Measurements from ENCODE around the gene TNFRSF18.

DNA sequence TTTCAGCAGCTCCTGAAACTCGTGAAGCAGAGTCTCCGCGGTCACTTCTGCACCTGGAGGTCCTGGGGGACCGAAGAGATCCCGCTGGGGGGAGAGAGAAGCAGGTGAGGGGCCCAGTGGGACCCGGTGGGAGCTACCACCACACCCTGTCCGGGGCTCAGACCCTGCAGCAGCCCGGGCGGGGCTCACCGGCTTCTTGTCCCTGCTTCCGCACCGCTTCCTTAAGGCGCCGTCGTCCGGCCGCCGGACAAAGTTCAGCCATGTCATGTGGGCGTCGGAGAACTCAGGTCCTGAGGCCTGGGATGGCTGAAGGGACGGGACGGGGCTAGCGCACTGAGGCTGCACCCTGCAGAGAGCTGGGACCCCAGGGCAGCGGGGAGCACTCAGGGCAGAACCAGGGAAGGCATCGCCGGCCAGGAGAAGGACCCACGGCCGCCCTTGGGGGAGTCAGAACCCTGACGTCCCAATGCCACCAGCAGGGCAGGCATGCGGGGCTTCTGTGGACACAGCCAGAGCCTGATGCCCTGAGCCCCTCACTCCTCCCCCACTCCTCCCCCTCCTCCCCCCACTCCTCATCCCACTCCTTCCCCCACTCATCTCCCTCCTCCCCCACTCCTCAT is 37.9 kb upstream of the TNFRSF18 start:
- TF ChIP-seq, protein P1, sequence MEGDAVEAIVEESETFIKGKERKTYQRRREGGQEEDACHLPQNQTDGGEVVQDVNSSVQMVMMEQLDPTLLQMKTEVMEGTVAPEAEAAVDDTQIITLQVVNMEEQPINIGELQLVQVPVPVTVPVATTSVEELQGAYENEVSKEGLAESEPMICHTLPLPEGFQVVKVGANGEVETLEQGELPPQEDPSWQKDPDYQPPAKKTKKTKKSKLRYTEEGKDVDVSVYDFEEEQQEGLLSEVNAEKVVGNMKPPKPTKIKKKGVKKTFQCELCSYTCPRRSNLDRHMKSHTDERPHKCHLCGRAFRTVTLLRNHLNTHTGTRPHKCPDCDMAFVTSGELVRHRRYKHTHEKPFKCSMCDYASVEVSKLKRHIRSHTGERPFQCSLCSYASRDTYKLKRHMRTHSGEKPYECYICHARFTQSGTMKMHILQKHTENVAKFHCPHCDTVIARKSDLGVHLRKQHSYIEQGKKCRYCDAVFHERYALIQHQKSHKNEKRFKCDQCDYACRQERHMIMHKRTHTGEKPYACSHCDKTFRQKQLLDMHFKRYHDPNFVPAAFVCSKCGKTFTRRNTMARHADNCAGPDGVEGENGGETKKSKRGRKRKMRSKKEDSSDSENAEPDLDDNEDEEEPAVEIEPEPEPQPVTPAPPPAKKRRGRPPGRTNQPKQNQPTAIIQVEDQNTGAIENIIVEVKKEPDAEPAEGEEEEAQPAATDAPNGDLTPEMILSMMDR (conservative IDR thresholded peaks at IDR 0.05; ENCODE audit: low read depth in 2 of 2), result no peak
- TF ChIP-seq, protein P2, sequence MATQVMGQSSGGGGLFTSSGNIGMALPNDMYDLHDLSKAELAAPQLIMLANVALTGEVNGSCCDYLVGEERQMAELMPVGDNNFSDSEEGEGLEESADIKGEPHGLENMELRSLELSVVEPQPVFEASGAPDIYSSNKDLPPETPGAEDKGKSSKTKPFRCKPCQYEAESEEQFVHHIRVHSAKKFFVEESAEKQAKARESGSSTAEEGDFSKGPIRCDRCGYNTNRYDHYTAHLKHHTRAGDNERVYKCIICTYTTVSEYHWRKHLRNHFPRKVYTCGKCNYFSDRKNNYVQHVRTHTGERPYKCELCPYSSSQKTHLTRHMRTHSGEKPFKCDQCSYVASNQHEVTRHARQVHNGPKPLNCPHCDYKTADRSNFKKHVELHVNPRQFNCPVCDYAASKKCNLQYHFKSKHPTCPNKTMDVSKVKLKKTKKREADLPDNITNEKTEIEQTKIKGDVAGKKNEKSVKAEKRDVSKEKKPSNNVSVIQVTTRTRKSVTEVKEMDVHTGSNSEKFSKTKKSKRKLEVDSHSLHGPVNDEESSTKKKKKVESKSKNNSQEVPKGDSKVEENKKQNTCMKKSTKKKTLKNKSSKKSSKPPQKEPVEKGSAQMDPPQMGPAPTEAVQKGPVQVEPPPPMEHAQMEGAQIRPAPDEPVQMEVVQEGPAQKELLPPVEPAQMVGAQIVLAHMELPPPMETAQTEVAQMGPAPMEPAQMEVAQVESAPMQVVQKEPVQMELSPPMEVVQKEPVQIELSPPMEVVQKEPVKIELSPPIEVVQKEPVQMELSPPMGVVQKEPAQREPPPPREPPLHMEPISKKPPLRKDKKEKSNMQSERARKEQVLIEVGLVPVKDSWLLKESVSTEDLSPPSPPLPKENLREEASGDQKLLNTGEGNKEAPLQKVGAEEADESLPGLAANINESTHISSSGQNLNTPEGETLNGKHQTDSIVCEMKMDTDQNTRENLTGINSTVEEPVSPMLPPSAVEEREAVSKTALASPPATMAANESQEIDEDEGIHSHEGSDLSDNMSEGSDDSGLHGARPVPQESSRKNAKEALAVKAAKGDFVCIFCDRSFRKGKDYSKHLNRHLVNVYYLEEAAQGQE (IDR thresholded peaks at IDR 0.05; ENCODE audit: unreplicated experiment), result no peak
- TF ChIP-seq EZH2phosphoT487 (IDR thresholded peaks at IDR 0.05; ENCODE audit: unreplicated experiment) (no peak), EZH2 (IDR thresholded peaks at IDR 0.05; ENCODE audit: low read depth, unreplicated experiment) (no peak), POLR2AphosphoS5 (IDR thresholded peaks at IDR 0.05; ENCODE audit: low read depth) (no peak), ZNF331 (CRISPR knock-in tag; IDR thresholded peaks at IDR 0.05; ENCODE audit: low read depth) (no peak), NANOG (IDR thresholded peaks at IDR 0.05; ENCODE audit: borderline replicate concordance) (no peak), CREB1 (CRISPR knock-in tag; IDR thresholded peaks at IDR 0.05; ENCODE audit: low read depth) (no peak), ZNF114 (CRISPR knock-in tag; IDR thresholded peaks at IDR 0.05) (no peak), JUNB (IDR thresholded peaks at IDR 0.05; ENCODE audit: unreplicated experiment) (no peak)
- TF ChIP-seq, protein P3, sequence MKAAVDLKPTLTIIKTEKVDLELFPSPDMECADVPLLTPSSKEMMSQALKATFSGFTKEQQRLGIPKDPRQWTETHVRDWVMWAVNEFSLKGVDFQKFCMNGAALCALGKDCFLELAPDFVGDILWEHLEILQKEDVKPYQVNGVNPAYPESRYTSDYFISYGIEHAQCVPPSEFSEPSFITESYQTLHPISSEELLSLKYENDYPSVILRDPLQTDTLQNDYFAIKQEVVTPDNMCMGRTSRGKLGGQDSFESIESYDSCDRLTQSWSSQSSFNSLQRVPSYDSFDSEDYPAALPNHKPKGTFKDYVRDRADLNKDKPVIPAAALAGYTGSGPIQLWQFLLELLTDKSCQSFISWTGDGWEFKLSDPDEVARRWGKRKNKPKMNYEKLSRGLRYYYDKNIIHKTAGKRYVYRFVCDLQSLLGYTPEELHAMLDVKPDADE (IDR thresholded peaks at IDR 0.05), result no peak
- TF ChIP-seq, protein P4, sequence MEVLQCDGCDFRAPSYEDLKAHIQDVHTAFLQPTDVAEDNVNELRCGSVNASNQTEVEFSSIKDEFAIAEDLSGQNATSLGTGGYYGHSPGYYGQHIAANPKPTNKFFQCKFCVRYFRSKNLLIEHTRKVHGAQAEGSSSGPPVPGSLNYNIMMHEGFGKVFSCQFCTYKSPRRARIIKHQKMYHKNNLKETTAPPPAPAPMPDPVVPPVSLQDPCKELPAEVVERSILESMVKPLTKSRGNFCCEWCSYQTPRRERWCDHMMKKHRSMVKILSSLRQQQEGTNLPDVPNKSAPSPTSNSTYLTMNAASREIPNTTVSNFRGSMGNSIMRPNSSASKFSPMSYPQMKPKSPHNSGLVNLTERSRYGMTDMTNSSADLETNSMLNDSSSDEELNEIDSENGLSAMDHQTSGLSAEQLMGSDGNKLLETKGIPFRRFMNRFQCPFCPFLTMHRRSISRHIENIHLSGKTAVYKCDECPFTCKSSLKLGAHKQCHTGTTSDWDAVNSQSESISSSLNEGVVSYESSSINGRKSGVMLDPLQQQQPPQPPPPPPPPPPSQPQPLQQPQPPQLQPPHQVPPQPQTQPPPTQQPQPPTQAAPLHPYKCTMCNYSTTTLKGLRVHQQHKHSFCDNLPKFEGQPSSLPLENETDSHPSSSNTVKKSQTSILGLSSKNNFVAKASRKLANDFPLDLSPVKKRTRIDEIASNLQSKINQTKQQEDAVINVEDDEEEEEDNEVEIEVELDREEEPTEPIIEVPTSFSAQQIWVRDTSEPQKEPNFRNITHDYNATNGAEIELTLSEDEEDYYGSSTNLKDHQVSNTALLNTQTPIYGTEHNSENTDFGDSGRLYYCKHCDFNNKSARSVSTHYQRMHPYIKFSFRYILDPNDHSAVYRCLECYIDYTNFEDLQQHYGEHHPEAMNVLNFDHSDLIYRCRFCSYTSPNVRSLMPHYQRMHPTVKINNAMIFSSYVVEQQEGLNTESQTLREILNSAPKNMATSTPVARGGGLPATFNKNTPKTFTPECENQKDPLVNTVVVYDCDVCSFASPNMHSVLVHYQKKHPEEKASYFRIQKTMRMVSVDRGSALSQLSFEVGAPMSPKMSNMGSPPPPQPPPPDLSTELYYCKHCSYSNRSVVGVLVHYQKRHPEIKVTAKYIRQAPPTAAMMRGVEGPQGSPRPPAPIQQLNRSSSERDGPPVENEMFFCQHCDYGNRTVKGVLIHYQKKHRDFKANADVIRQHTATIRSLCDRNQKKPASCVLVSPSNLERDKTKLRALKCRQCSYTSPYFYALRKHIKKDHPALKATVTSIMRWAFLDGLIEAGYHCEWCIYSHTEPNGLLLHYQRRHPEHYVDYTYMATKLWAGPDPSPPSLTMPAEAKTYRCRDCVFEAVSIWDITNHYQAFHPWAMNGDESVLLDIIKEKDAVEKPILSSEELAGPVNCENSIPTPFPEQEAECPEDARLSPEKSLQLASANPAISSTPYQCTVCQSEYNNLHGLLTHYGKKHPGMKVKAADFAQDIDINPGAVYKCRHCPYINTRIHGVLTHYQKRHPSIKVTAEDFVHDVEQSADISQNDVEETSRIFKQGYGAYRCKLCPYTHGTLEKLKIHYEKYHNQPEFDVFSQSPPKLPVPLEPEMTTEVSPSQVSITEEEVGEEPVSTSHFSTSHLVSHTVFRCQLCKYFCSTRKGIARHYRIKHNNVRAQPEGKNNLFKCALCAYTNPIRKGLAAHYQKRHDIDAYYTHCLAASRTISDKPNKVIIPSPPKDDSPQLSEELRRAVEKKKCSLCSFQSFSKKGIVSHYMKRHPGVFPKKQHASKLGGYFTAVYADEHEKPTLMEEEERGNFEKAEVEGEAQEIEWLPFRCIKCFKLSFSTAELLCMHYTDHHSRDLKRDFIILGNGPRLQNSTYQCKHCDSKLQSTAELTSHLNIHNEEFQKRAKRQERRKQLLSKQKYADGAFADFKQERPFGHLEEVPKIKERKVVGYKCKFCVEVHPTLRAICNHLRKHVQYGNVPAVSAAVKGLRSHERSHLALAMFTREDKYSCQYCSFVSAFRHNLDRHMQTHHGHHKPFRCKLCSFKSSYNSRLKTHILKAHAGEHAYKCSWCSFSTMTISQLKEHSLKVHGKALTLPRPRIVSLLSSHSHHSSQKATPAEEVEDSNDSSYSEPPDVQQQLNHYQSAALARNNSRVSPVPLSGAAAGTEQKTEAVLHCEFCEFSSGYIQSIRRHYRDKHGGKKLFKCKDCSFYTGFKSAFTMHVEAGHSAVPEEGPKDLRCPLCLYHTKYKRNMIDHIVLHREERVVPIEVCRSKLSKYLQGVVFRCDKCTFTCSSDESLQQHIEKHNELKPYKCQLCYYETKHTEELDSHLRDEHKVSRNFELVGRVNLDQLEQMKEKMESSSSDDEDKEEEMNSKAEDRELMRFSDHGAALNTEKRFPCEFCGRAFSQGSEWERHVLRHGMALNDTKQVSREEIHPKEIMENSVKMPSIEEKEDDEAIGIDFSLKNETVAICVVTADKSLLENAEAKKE (CRISPR knock-in tag; IDR thresholded peaks at IDR 0.05), result no peak
